Kidney epithelial cell (primary cell): ENCODE measurements around the gene NR2C2. TPM values are rescaled to one million over a fixed set of nuclear protein-coding genes. Genes with fewer than 3 reads are reported as not detected.

Experiments
- DNase-seq: peaks from one replicate; pipeline ENCODE4 v3.0.0-alpha.2; 2010; ENCODE audit warnings: low read depth
- H3K27me3 ChIP-seq: 2 replicates; pipeline ENCODE4 v1.6.0; 2011; ENCODE audit warnings: low read length; ENCODE audit not compliant: control insufficient read depth, insufficient read depth
- H3K36me3 ChIP-seq: 2 replicates; pipeline ENCODE4 v1.5.1; 2011; ENCODE audit warnings: low read length; ENCODE audit not compliant: control insufficient read depth, insufficient read depth
- H3K4me3 ChIP-seq: 2 replicates; pipeline ENCODE4 v1.5.1; 2011; ENCODE audit warnings: low read depth, mild to moderate bottlenecking, control low read depth, low read length
- CTCF ChIP-seq: IDR thresholded peaks from 2 replicates; pipeline ENCODE4 v1.5.1; 2011; ENCODE audit warnings: mild to moderate bottlenecking, moderate library complexity, low read length, control low read depth, inconsistent platforms; ENCODE audit not compliant: insufficient read depth, poor library complexity, severe bottlenecking
- total RNA-seq: library from RNA; depleted of rRNA; stranded (reverse); fragments of >200 nt; gene quantifications from 2 replicates; pipeline ENCODE4 v1.2.3, GENCODE V29; 2015

Gene NR2C2
- total RNA-seq, 1 donor from 2014 or later: 33.6 TPM

- TF ChIP-seq CTCF: no peak
- DNase-seq: peak; percentile 48
- no peaks in the 10 kb centered on the region for H3K36me3 ChIP-seq
- peak overlapping the region; percentile 74 for H3K4me3 ChIP-seq
- H3K27me3 ChIP-seq: no peaks in the 10 kb centered on the region
Observed at GRCh38 chr3:14947886-14948608, 664 bp downstream of the NR2C2 start.

- H3K4me3 ChIP-seq: peak overlapping the region; percentile 69
- H3K36me3 ChIP-seq: no peaks in the 10 kb centered on the region
- no peaks in the 10 kb centered on the region for H3K27me3 ChIP-seq
- DNase-seq: no peak
- no peak for TF ChIP-seq CTCF
Observed at GRCh38 chr3:14948609-14949038, 1.2 kb downstream of the NR2C2 start.

DNA sequence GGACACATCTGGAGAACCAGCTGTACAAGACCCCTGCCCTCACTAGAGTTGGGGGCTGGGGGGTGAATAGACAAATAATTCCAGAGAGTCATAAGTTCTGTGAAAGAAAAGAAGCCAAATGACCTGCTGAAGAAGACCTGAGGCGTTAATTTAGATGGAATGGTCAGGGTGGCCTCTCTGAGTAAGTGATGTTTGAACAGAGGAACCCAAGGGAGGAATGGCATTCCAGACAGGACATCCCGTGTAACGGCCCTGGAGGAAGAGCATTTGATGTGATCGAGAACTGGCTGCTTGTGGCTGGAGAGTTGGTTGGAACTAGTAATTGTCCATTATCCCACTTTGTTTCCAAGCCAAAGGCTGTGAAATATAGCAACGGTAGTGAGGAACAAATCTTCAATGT lies 1.7 kb downstream of the NR2C2 start:
- no peaks in the 10 kb centered on the region for H3K36me3 ChIP-seq
- no peak for TF ChIP-seq CTCF
- peak overlapping the region; percentile 69 for H3K4me3 ChIP-seq
- H3K27me3 ChIP-seq: no peaks in the 10 kb centered on the region
- DNase-seq: no peak

- no peak for TF ChIP-seq CTCF
- H3K4me3 ChIP-seq: no peak overlapping the region
- no peak for DNase-seq
- H3K27me3 ChIP-seq: no peaks in the 10 kb centered on the region
- H3K36me3 ChIP-seq: no peaks in the 10 kb centered on the region
Observed at GRCh38 chr3:14950274-14950673, 2.9 kb downstream of the NR2C2 start.

DNA sequence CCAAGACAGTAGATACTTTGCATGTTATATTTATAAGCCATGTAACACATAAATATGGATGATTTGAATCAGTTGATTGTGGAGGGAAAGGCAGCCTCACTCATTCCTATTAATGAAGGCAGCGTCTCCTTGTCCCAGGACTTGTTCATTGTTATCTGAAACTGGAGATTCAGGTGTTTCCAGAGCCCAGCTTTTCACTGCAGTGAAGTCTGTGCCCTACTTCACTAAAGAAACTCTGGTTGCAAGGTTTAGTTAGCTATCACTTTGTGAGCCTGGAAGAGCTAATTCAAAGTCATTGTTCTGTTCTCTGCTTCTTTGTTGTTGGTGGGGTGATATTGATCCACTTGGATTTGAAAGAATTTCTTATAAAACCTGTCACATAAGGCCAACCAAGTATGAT lies 9.8 kb downstream of the NR2C2 start:
- H3K27me3 ChIP-seq: no peaks in the 10 kb centered on the region
- no peaks in the 10 kb centered on the region for H3K36me3 ChIP-seq
- no peak overlapping the region for H3K4me3 ChIP-seq
- TF ChIP-seq CTCF: no peak
- no peak for DNase-seq

GRCh38 chr3:14957925-14958324 lies 10.5 kb downstream of the NR2C2 start:
- H3K36me3 ChIP-seq: no peaks in the 10 kb centered on the region
- no peak overlapping the region for H3K4me3 ChIP-seq
- no peak for DNase-seq
- no peaks in the 10 kb centered on the region for H3K27me3 ChIP-seq
- TF ChIP-seq CTCF: no peak
